ENCODE results near the gene MAG. TPM values are rescaled to one million over a fixed set of nuclear protein-coding genes. Genes with fewer than 3 reads are reported as not detected.

Gene MAG
- total RNA-seq, 1 experiment from 2014 or later = 0.17 TPM

- ChIA-PET CTCF (no interaction called here), RAD21 (ENCODE audit: low non-redundant PET in 1 of 2, low total read pairs in 2 of 2, uncharacterized antibody in 2 of 2, unreplicated experiment in 2 of 2) (no interaction called here), POLR2A (no interaction called here)
- DNase-seq (ENCODE audit: low read depth, low spot score) (no peak), ATAC-seq (peak; percentile 78)
- no peak overlapping the region for H2AFZ ChIP-seq (ENCODE audit: low read depth, low read length, poor library complexity, severe bottlenecking)
- no peak overlapping the region for H3K27ac ChIP-seq (ENCODE audit: low read depth, low read length)
- peaks cover 0 to 6% of the 10 kb centered on the region in 2 experiments; a peak in 1 of 4 replicates for H3K9me3 ChIP-seq (ENCODE audit: control insufficient read depth in 1 of 2, insufficient read depth in 1 of 2, low read depth in 1 of 2, low read length in 2 of 2)
- H3K4me2 ChIP-seq (ENCODE audit: low read length) = no peak overlapping the region
- no peaks in the 10 kb centered on the region for H3K9me2 ChIP-seq (ENCODE audit: insufficient read depth)
- intact Hi-C loops (cut with micrococcal nuclease) = no loop called here
- no peaks in the 10 kb centered on the region for H3K36me3 ChIP-seq (ENCODE audit: control insufficient read depth in 1 of 2, insufficient read depth in 2 of 2, low read length in 2 of 2)
- no peaks in the 10 kb centered on the region for H3K27me3 ChIP-seq (ENCODE audit: insufficient read depth, low read length)
- BruUV-seq (replicated peaks) = no TSS peak
- no peaks in the 10 kb centered on the region for H3K79me2 ChIP-seq (ENCODE audit: insufficient read depth, low read length)
- H4K20me1 ChIP-seq (ENCODE audit: insufficient read depth) = no peaks in the 10 kb centered on the region
- H3K4me1 ChIP-seq (ENCODE audit: control insufficient read depth in 1 of 2, insufficient read depth in 2 of 2, low read length in 2 of 2) = no peaks in the 10 kb centered on the region
- H3K4me3 ChIP-seq (replicated peaks in 1 of 2; ENCODE audit: low read depth in 1 of 2, low read length in 2 of 2) = no peak overlapping the region
- TF ChIP-seq TCF7L2 (IDR thresholded peaks at IDR 0.05; ENCODE audit: borderline replicate concordance, extremely low read depth, insufficient read depth, insufficient read length) = no peak
- TF ChIP-seq REST (IDR thresholded peaks at IDR 0.05; ENCODE audit: low read depth) = no peak
- TF ChIP-seq FOSL1 (IDR thresholded peaks at IDR 0.05; ENCODE audit: low read depth) = no peak
- TF ChIP-seq CBX3 (IDR thresholded peaks at IDR 0.05; ENCODE audit: low read depth) = no peak
- no peak for TF ChIP-seq EGR1 (IDR thresholded peaks at IDR 0.05; ENCODE audit: low read depth)
- TF ChIP-seq ELF1 (IDR thresholded peaks at IDR 0.05; ENCODE audit: borderline replicate concordance, low read depth) = no peak
- no peak for TF ChIP-seq POLR2A (IDR thresholded peaks at IDR 0.05; ENCODE audit: borderline replicate concordance, extremely low read depth, insufficient read depth, insufficient read length)
- TF ChIP-seq EZH2phosphoT487 (IDR thresholded peaks at IDR 0.05; ENCODE audit: borderline replicate concordance) = no peak
- TF ChIP-seq SRF (IDR thresholded peaks at IDR 0.05; ENCODE audit: low read depth) = no peak
- no peak overlapping the region for H3K9ac ChIP-seq (ENCODE audit: low read length)
Observed at GRCh38 chr19:35299523-35300338, 7.8 kb downstream of the MAG start.

All from HCT116 (cell line).